Measurements from ENCODE around the gene ECT2.

- TF ChIP-seq RARB (CRISPR knock-in tag; IDR thresholded peaks at IDR 0.05) (no peak), ISL1 (CRISPR knock-in tag; IDR thresholded peaks at IDR 0.05) (no peak)
- TF ChIP-seq, protein P1, sequence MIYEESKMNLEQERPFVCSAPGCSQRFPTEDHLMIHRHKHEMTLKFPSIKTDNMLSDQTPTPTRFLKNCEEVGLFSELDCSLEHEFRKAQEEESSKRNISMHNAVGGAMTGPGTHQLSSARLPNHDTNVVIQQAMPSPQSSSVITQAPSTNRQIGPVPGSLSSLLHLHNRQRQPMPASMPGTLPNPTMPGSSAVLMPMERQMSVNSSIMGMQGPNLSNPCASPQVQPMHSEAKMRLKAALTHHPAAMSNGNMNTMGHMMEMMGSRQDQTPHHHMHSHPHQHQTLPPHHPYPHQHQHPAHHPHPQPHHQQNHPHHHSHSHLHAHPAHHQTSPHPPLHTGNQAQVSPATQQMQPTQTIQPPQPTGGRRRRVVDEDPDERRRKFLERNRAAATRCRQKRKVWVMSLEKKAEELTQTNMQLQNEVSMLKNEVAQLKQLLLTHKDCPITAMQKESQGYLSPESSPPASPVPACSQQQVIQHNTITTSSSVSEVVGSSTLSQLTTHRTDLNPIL (CRISPR knock-in tag; IDR thresholded peaks at IDR 0.05; ENCODE audit: low read depth), result no peak
Observed at GRCh38 chr3:172751175-172751704, 714 bp downstream of the ECT2 start.
